ENCODE results near the gene ESF1.

The ESF1 gene

GRCh38 chr20:13791540-13792459 is 7.1 kb upstream of the ESF1 start:
- DNase-seq (ENCODE audit: low read depth in 2 of 2): no peak
- no peak overlapping the region for H3K4me3 ChIP-seq (replicated peaks in 1 of 2; ENCODE audit: low read depth in 2 of 2, low read length in 2 of 2)
- TF ChIP-seq CTCF (IDR thresholded peaks at IDR 0.05; ENCODE audit: low read depth, low read length): no peak

GRCh38 chr20:13790708-13791107 is 6.0 kb upstream of the ESF1 start:
- no peak for DNase-seq (ENCODE audit: low read depth in 2 of 2)
- no peak for TF ChIP-seq CTCF (IDR thresholded peaks at IDR 0.05; ENCODE audit: low read depth, low read length)
- no peak overlapping the region for H3K4me3 ChIP-seq (replicated peaks in 1 of 2; ENCODE audit: low read depth in 2 of 2, low read length in 2 of 2)

- H3K4me3 ChIP-seq (replicated peaks in 1 of 2; ENCODE audit: low read depth in 2 of 2, low read length in 2 of 2): no peak overlapping the region
- peak; percentile 71 to 73 for DNase-seq (ENCODE audit: low read depth in 2 of 2)
- peak; percentile 69 for TF ChIP-seq CTCF (IDR thresholded peaks at IDR 0.05; ENCODE audit: low read depth, low read length)
Observed at GRCh38 chr20:13788167-13788834, 3.6 kb upstream of the ESF1 start.

GRCh38 chr20:13786143-13786828 is 1.6 kb upstream of the ESF1 start:
- peak overlapping the region; percentile 19 to 89 for H3K4me3 ChIP-seq (replicated peaks in 1 of 2; ENCODE audit: low read depth in 2 of 2, low read length in 2 of 2)
- no peak for DNase-seq (ENCODE audit: low read depth in 2 of 2)
- TF ChIP-seq CTCF (IDR thresholded peaks at IDR 0.05; ENCODE audit: low read depth, low read length): no peak

- no peak for DNase-seq (ENCODE audit: low read depth in 2 of 2)
- H3K4me3 ChIP-seq (replicated peaks in 1 of 2; ENCODE audit: low read depth in 2 of 2, low read length in 2 of 2): peak overlapping the region; percentile 89 to 91
- TF ChIP-seq CTCF (IDR thresholded peaks at IDR 0.05; ENCODE audit: low read depth, low read length): no peak
Observed at GRCh38 chr20:13784271-13784892, 337 bp downstream of the ESF1 start.

- no peak for DNase-seq (ENCODE audit: low read depth in 2 of 2)
- no peak for TF ChIP-seq CTCF (IDR thresholded peaks at IDR 0.05; ENCODE audit: low read depth, low read length)
- peak overlapping the region in 1 of 2 donors; percentile 89 for H3K4me3 ChIP-seq (replicated peaks in 1 of 2; ENCODE audit: low read depth in 2 of 2, low read length in 2 of 2)
Observed at GRCh38 chr20:13783528-13783927, 1.2 kb downstream of the ESF1 start.
